IMR-90 (cell line): ENCODE measurements around the gene SEZ6L2.

Experiments
- BHLHE40 ChIP-seq: fragments of 150-350 bp; IDR thresholded peaks from 2 replicates; pipeline ENCODE4 v1.6.1; 2016; ENCODE audit warnings: mild to moderate bottlenecking, low read depth, low read length
- CEBPB ChIP-seq: IDR thresholded peaks from 2 replicates; pipeline ENCODE4 v1.6.1; 2012; ENCODE audit warnings: low read depth, low read length, improper control_type of control experiment
- FOS ChIP-seq: fragments of 150-350 bp; IDR thresholded peaks from 2 replicates; pipeline ENCODE4 v1.6.1; 2016; ENCODE audit warnings: low read depth, low read length
- MAZ ChIP-seq: IDR thresholded peaks from 2 replicates; pipeline ENCODE4 v1.6.1; 2012; ENCODE audit warnings: low read depth, mild to moderate bottlenecking, low read length, improper control_type of control experiment, moderate library complexity, borderline replicate concordance
- MXI1 ChIP-seq: IDR thresholded peaks from 2 replicates; pipeline ENCODE4 v1.6.1; 2012; ENCODE audit warnings: low read depth, mild to moderate bottlenecking, low read length, moderate library complexity, borderline replicate concordance
- POLR2A ChIP-seq: IDR thresholded peaks from 2 replicates; pipeline ENCODE4 v1.6.1; 2012; ENCODE audit warnings: mild to moderate bottlenecking, low read depth, low read length
- RAD21 ChIP-seq: IDR thresholded peaks from 2 replicates; pipeline ENCODE4 v1.6.1; 2012; ENCODE audit warnings: low read length, improper control_type of control experiment
- RCOR1 ChIP-seq: IDR thresholded peaks from 2 replicates; pipeline ENCODE4 v1.6.1; 2012; ENCODE audit warnings: mild to moderate bottlenecking, low read length, improper control_type of control experiment; ENCODE audit not compliant: insufficient replicate concordance
- SMC3 ChIP-seq: fragments of 150-350 bp; IDR thresholded peaks from 2 replicates; pipeline ENCODE4 v1.6.1; 2016; ENCODE audit warnings: low read depth, mild to moderate bottlenecking, antibody characterized with exemption, low read length, moderate library complexity
- TF ChIP-seq, protein P1 (sequence below): conservative IDR thresholded peaks from 2 replicates; pipeline ENCODE4 v1.5.1; 2012; ENCODE audit warnings: mild to moderate bottlenecking, low read depth, low read length, improper control_type of control experiment
- TF ChIP-seq, protein P2 (sequence below): fragments of 150-350 bp; IDR thresholded peaks from 2 replicates; pipeline ENCODE4 v1.6.1; 2016; ENCODE audit warnings: low read depth, mild to moderate bottlenecking, low read length, moderate library complexity, borderline replicate concordance

DNA sequence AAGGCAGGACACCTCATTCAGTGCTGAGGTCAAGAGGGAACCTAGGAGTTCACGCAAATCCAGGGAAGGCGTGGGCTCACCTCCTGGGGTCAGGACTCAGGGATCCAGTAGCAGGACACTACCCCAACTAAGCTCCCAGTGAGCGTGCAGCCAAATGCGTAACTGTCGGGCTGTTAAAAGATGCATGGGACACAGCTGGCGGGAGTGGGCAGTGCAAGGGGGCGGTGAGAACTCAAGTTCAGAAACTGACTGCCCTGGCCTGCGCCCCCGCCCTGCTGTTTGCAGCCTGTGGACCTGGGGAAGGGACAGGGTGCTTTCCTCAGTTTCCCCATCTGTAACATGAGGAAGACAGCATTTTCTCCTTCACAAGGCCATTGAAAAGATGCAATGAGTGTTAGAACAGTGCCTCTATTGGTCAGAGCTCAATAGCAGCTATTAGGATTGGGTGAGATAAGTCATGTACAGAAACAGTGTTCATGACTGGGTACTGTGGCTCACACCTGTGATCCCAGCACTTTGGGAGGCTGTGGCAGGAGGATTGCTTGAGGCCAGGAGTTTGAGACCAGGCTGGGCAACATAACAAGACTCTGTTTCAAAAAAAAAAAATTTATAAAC, 56.5 kb downstream of the SEZ6L2 start:
- TF ChIP-seq, protein P1, sequence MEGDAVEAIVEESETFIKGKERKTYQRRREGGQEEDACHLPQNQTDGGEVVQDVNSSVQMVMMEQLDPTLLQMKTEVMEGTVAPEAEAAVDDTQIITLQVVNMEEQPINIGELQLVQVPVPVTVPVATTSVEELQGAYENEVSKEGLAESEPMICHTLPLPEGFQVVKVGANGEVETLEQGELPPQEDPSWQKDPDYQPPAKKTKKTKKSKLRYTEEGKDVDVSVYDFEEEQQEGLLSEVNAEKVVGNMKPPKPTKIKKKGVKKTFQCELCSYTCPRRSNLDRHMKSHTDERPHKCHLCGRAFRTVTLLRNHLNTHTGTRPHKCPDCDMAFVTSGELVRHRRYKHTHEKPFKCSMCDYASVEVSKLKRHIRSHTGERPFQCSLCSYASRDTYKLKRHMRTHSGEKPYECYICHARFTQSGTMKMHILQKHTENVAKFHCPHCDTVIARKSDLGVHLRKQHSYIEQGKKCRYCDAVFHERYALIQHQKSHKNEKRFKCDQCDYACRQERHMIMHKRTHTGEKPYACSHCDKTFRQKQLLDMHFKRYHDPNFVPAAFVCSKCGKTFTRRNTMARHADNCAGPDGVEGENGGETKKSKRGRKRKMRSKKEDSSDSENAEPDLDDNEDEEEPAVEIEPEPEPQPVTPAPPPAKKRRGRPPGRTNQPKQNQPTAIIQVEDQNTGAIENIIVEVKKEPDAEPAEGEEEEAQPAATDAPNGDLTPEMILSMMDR, result no peak
- TF ChIP-seq POLR2A, result no peak
- no peak for TF ChIP-seq MXI1
- TF ChIP-seq MAZ, result no peak
- TF ChIP-seq, protein P2, sequence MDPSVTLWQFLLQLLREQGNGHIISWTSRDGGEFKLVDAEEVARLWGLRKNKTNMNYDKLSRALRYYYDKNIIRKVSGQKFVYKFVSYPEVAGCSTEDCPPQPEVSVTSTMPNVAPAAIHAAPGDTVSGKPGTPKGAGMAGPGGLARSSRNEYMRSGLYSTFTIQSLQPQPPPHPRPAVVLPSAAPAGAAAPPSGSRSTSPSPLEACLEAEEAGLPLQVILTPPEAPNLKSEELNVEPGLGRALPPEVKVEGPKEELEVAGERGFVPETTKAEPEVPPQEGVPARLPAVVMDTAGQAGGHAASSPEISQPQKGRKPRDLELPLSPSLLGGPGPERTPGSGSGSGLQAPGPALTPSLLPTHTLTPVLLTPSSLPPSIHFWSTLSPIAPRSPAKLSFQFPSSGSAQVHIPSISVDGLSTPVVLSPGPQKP, result no peak
- no peak for TF ChIP-seq CEBPB
- no peak for TF ChIP-seq RAD21
- TF ChIP-seq RCOR1, result no peak
- TF ChIP-seq BHLHE40, result no peak
- no peak for TF ChIP-seq SMC3
- no peak for TF ChIP-seq FOS
